Mucosa of descending colon (tissue), 3 donors: ENCODE measurements around the gene FRMD4A. TPM values are rescaled to one million over a fixed set of nuclear protein-coding genes. Genes with fewer than 3 reads are reported as not detected.
A peak's percentile ranks its signal among the peaks of the same experiment; 100 is the strongest.

Source experiments
- ATAC-seq: fragments of 200-7000 bp; cut with Tn5 transposase; one replicate; pipeline ENCODE4 v1.9.1; 2020; ENCODE audit warnings: mild to moderate bottlenecking, moderate library complexity
- DNase-seq, 3 donors: peaks; one replicate each; pipeline ENCODE4 v3.0.0-alpha.2; 2020
- H3K36me3 ChIP-seq: fragments of 200-600 bp; one replicate; pipeline ENCODE4 v1.8.0; 2021; ENCODE audit warnings: low read depth, mild to moderate bottlenecking
- H3K4me1 ChIP-seq: fragments of 200-600 bp; one replicate; pipeline ENCODE4 v1.8.0; 2021; ENCODE audit warnings: low read depth, mild to moderate bottlenecking
- H3K4me3 ChIP-seq: fragments of 200-600 bp; one replicate; pipeline ENCODE4 v1.8.0; 2021; ENCODE audit warnings: mild to moderate bottlenecking
- H3K9me3 ChIP-seq: fragments of 200-600 bp; one replicate; pipeline ENCODE4 v1.8.0; 2021; ENCODE audit warnings: mild to moderate bottlenecking
- intact Hi-C, 2 donors: fragments of 100-400 bp; cut with DNase I in 1 of 2; cut with micrococcal nuclease in 1 of 2; formaldehyde crosslinking; loops; one replicate each; pipeline versions ENCODE4 v1.11.0 to v1.11.1; 2022; cut with DNase I, micrococcal nuclease
- total RNA-seq, 3 donors: library from RNA; stranded (reverse); fragmentation: NEBNext Ultra II Directional in 2 of 3; extraction: Animal tissue kit (Norgen Biotek cat#: 25700) in 2 of 3; gene quantifications; one replicate each; pipeline versions ENCODE4 v1.2.1 to v1.2.4, GENCODE V29; 2021 to 2023
- TF ChIP-seq, protein P1 (sequence below): fragments of 200-600 bp; IDR thresholded peaks from one replicate; pipeline ENCODE4 v1.8.0; 2022; ENCODE audit warnings: antibody characterized with exemption, mild to moderate bottlenecking
- donor health status: DM: no; HTN: no; CAD: no; lungs with moderate emphysema.
- donor health status: DM: no; HTN: no; CAD: no.
- donor health status: DM: no; HTN: yes; CAD: no.

The FRMD4A gene
- total RNA-seq, 3 donors from 2014 or later = 9.8 to 40.6 (median 17.2) TPM

DNA sequence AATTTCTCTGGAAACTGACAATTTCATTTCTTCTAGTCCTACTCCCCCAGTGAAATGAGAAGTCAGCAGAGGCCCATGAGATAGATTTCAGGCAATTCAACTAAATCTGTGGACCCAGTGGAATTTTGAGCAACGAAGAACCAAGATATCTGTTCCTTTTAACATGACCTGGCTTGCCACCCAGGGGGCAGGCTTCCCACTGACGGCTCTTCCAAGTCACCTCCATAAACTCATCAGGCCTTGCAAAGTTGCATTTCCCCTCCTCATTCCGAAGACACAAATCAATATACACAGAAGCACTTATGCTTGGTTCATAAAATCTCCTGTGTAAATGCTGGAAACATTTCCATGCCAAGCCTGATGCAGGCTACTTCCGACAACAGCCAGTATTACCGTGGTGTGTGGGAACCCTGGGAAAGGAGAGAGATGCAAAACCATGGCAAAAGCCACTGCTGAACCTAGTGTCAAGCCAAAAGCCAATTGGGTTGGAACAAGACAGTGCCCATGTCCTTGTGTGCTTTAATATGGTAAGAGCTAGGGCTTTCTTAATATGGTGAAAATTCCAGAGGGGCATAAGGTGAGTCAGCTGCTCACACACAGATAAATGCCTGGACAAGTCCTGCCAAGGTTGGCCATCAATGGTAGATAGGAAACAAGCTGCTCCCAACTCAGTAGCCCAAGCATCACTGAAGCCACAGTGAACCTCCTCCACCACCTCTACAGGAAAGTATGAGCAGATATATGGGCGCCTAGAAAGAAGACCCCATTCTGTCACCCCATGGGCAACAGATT is 1.6 kb downstream of the FRMD4A start:
- no peak for ATAC-seq
- Histone ChIP-seq H3K4me3 (no peak overlapping the region), H3K9me3 (no peaks in the 10 kb centered on the region), H3K4me1 (no peaks in the 10 kb centered on the region), H3K36me3 (no peaks in the 10 kb centered on the region)
- intact Hi-C loops = no loop called here
- TF ChIP-seq, protein P1, sequence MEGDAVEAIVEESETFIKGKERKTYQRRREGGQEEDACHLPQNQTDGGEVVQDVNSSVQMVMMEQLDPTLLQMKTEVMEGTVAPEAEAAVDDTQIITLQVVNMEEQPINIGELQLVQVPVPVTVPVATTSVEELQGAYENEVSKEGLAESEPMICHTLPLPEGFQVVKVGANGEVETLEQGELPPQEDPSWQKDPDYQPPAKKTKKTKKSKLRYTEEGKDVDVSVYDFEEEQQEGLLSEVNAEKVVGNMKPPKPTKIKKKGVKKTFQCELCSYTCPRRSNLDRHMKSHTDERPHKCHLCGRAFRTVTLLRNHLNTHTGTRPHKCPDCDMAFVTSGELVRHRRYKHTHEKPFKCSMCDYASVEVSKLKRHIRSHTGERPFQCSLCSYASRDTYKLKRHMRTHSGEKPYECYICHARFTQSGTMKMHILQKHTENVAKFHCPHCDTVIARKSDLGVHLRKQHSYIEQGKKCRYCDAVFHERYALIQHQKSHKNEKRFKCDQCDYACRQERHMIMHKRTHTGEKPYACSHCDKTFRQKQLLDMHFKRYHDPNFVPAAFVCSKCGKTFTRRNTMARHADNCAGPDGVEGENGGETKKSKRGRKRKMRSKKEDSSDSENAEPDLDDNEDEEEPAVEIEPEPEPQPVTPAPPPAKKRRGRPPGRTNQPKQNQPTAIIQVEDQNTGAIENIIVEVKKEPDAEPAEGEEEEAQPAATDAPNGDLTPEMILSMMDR = no peak
- no peak for DNase-seq

DNA sequence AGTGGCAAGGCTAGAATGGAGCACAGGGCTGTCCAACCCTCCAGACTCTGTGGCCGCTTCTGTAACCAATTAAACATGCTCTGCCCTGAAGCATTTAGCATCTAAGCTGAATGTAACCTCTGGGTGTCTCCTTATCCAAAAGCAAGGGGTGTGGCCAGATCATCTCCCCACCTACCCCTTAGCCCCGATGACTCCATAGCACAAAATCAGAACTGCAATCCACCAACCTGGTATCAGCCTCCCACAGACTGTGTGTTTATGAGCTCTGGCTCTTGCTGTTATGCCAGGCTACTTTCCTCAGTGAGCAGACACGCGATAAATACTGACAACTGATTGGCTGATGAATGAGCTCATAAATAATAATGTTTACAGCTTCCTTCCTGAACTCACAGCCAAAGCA is 3.2 kb downstream of the FRMD4A start:
- Histone ChIP-seq H3K4me1 (no peaks in the 10 kb centered on the region), H3K9me3 (no peaks in the 10 kb centered on the region), H3K4me3 (no peak overlapping the region), H3K36me3 (no peaks in the 10 kb centered on the region)
- ATAC-seq (no peak), DNase-seq (no peak)
- intact Hi-C loops = no loop called here
- TF ChIP-seq, protein P1 = no peak

DNA sequence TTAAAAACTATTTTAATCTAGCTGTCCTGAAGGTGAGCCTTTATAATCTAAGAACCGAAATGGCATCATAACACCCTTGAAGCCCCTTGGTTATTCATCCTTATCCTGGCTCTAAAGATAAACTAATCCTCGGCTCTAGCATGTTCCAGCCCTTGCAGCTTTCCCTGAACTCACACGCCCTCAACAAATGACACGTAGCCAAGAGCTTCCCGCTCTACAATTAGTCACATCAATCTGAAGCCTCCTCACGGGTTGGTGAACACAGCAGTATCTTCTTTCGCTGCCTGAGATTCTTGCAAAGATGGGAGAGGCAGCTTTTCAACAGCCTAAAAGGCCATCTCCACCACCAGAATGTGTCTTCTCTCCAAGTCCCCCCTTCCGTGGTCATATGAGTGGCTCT is 4.1 kb downstream of the FRMD4A start:
- no peaks in the 10 kb centered on the region for H3K36me3 ChIP-seq
- no peak overlapping the region for H3K4me3 ChIP-seq
- ATAC-seq (no peak), DNase-seq (no peak)
- TF ChIP-seq, protein P1 = no peak
- H3K4me1 ChIP-seq = no peaks in the 10 kb centered on the region
- no peaks in the 10 kb centered on the region for H3K9me3 ChIP-seq
- intact Hi-C loops = no loop called here

DNA sequence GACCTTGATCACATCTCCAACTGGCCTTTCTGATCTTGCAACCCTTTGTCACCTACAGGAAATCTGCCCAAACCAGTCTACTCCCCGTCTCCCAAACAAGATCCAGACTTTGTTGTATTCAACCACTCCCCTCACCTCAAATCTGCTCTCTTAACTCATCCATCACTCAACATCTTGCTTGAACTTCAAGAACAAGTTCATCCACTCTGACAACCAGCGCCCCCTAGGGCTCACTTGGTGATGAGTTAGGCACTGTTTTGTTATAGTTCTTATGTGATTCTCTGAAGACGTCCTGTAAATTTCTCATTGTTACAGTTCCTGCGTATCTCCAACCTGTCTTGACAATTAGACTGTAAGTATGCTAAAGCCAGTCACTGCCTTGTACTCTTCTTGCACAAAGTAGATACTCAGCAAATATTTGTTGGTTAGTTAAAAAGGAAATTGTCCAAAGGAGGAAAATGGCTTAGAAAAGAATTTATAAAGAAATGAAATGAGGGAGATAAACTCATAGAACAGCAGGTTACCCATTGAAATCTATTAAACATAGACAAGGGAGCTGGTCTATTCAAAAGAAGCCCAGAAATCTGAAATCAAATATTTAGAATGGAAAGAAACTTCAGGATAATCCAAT is 5.3 kb downstream of the FRMD4A start:
- no peak overlapping the region for H3K4me3 ChIP-seq
- TF ChIP-seq, protein P1 = no peak
- intact Hi-C loops = no loop called here
- no peaks in the 10 kb centered on the region for H3K4me1 ChIP-seq
- no peaks in the 10 kb centered on the region for H3K36me3 ChIP-seq
- ATAC-seq (no peak), DNase-seq (peak in 2 of 3 donors; percentile 42 to 63)
- H3K9me3 ChIP-seq = no peaks in the 10 kb centered on the region

DNA sequence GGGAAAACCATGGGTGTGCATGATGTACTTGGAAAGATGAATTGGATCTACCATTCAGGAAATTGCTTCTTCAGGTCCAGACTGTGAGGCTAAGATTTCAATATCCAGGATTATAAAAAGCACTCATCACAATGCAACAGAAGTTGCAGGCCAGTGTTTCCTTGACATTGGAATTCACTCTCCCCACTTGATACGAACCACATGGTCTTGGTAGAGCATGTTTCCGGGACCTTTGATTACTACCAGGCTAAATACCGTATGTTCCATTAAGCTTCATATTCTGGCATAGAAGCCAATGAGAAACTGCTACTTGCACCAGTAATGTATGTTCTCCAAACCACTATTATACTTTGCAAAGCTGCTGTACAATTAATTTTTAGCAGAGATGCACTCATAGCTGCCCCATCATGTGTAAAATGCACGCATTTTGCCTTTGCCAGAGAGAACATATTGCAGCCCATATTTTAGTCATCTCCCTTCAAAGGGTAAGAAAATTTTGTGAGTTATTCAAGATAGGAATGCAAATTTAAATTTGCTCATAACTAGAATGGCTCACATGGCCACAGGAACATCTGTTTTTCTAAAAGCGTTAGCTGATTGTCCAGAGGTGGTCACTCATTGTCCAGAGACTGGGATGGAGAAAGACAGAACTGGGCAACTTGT is 8.1 kb downstream of the FRMD4A start:
- DNase-seq = no peak

More for the DNA sequence above, 8.1 kb downstream of the FRMD4A start:
- no peaks in the 10 kb centered on the region for H3K4me1 ChIP-seq
- H3K4me3 ChIP-seq = no peak overlapping the region
- TF ChIP-seq, protein P1 = no peak
- intact Hi-C loops = no loop called here
- H3K9me3 ChIP-seq = no peaks in the 10 kb centered on the region
- H3K36me3 ChIP-seq = no peaks in the 10 kb centered on the region
- ATAC-seq = no peak
